Measurements from ENCODE around the gene C17orf67.
A peak's percentile ranks its signal among the peaks of the same experiment; 100 is the strongest.

The C17orf67 gene

GRCh38 chr17:56782338-56782737 lies 51.4 kb downstream of the C17orf67 start:
- no peak overlapping the region for H3K27ac Mint-ChIP-seq
- TF ChIP-seq, protein P1, sequence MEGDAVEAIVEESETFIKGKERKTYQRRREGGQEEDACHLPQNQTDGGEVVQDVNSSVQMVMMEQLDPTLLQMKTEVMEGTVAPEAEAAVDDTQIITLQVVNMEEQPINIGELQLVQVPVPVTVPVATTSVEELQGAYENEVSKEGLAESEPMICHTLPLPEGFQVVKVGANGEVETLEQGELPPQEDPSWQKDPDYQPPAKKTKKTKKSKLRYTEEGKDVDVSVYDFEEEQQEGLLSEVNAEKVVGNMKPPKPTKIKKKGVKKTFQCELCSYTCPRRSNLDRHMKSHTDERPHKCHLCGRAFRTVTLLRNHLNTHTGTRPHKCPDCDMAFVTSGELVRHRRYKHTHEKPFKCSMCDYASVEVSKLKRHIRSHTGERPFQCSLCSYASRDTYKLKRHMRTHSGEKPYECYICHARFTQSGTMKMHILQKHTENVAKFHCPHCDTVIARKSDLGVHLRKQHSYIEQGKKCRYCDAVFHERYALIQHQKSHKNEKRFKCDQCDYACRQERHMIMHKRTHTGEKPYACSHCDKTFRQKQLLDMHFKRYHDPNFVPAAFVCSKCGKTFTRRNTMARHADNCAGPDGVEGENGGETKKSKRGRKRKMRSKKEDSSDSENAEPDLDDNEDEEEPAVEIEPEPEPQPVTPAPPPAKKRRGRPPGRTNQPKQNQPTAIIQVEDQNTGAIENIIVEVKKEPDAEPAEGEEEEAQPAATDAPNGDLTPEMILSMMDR (IDR thresholded peaks at IDR 0.05; ENCODE audit: unreplicated experiment in 3 of 3) = no peak
- peaks cover 3% of the 10 kb centered on the region for H3K9me3 Mint-ChIP-seq
- no peak overlapping the region for H3K4me3 Mint-ChIP-seq
- peaks cover 14% of the 10 kb centered on the region for H3K4me1 Mint-ChIP-seq
- peaks cover 66% of the 10 kb centered on the region for H3K27me3 Mint-ChIP-seq (ENCODE audit: low read depth)
- H3K36me3 Mint-ChIP-seq (ENCODE audit: low read depth) = no peaks in the 10 kb centered on the region

- Mint-ChIP-seq H3K36me3 (ENCODE audit: low read depth) (no peaks in the 10 kb centered on the region), H3K27ac (no peak overlapping the region), H3K27me3 (ENCODE audit: low read depth) (peaks cover 70% of the 10 kb centered on the region), H3K4me3 (no peak overlapping the region), H3K4me1 (peaks cover 14% of the 10 kb centered on the region), H3K9me3 (peaks cover 3% of the 10 kb centered on the region)
- TF ChIP-seq, protein P1 (IDR thresholded peaks at IDR 0.05; ENCODE audit: unreplicated experiment in 3 of 3) = no peak
Observed at GRCh38 chr17:56781906-56782305, 51.8 kb downstream of the C17orf67 start.

DNA sequence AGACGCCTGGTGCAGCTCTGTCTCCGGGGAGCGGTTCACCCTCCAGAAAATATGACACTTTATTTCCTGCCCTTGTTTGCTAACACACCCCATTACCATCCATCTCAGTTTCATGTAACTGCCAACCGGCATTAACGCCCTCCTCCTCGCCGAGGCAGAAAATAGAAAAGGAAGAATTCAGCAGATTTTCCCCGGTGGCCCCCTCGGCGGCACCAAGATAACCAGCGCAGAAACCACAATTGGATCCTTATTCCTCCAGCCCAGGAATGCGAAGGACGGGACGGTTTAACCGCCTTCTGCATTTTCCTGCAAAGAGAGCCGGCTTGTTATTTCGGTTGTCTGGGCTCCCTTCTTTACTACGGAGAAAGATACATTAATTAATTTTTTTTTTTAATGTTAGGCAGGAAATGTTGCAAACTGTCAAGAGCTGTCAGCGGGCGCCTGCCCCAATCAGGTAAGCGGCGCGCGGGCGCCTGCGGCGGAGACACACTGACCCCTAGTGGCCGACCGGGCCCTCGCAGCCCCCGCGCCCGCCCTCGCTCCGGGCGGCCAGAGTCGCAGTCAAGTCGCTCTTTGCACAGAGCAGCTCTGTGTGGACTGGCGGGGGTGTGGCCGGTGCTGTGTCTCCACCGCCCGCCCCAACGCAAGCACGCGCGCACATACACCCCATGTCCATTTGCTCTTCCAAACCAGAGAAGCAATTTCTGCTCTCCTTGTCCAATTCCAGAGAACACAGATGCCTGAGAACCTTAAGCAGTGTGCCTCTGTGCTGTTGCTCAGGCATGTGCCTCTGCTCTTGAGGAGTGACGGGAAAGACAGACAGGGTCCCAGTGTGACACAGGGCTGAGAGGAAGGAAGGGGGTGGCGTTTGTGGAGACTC lies 53.6 kb downstream of the C17orf67 start:
- H3K9me3 Mint-ChIP-seq = peaks cover 3% of the 10 kb centered on the region
- H3K27me3 Mint-ChIP-seq (ENCODE audit: low read depth) = peaks cover 64% of the 10 kb centered on the region
- TF ChIP-seq, protein P1 (IDR thresholded peaks at IDR 0.05; ENCODE audit: unreplicated experiment in 3 of 3) = peak; percentile 98 to 100 (median 100)
- H3K4me1 Mint-ChIP-seq = peaks cover 12% of the 10 kb centered on the region
- H3K36me3 Mint-ChIP-seq (ENCODE audit: low read depth) = no peaks in the 10 kb centered on the region
- peak overlapping the region; percentile 77 to 83 (median 81) for H3K4me3 Mint-ChIP-seq
- no peak overlapping the region for H3K27ac Mint-ChIP-seq

DNA sequence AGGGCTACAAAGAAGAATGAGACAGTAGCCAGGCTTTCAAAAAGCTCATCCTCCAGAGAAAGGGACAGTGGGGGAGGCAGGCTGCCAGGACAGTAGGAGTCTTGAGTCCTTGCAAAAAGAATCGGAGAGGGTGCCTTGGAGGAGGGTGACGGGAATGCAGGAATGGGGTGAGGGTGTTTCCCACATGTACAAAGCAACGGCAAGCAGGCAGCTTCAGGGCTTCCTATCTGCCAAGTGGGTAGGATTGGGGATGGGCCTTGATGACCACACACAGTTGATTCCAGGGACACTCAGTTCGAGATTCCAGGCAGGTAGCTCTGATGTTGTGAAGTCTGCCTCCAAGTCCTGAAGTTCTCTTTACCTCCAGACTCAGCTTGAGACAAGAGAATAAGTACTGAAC lies 54.4 kb downstream of the C17orf67 start:
- Mint-ChIP-seq H3K27ac (no peak overlapping the region), H3K4me1 (peaks cover 9% of the 10 kb centered on the region), H3K9me3 (peaks cover 3% of the 10 kb centered on the region), H3K27me3 (ENCODE audit: low read depth) (peaks cover 64% of the 10 kb centered on the region), H3K36me3 (ENCODE audit: low read depth) (no peaks in the 10 kb centered on the region), H3K4me3 (peak overlapping the region; percentile 77 to 83 (median 81))
- TF ChIP-seq, protein P1 (IDR thresholded peaks at IDR 0.05; ENCODE audit: unreplicated experiment in 3 of 3) = no peak

- Mint-ChIP-seq H3K4me3 (peak overlapping the region in 2 of 3 experiments; percentile 35 to 83), H3K4me1 (peaks cover 9% of the 10 kb centered on the region), H3K9me3 (peaks cover 1% of the 10 kb centered on the region), H3K27me3 (ENCODE audit: low read depth) (peaks cover 64% of the 10 kb centered on the region), H3K27ac (no peak overlapping the region), H3K36me3 (ENCODE audit: low read depth) (no peaks in the 10 kb centered on the region)
- TF ChIP-seq, protein P1 (IDR thresholded peaks at IDR 0.05; ENCODE audit: unreplicated experiment in 3 of 3) = no peak
Observed at GRCh38 chr17:56778898-56779297, 54.8 kb downstream of the C17orf67 start.

DNA sequence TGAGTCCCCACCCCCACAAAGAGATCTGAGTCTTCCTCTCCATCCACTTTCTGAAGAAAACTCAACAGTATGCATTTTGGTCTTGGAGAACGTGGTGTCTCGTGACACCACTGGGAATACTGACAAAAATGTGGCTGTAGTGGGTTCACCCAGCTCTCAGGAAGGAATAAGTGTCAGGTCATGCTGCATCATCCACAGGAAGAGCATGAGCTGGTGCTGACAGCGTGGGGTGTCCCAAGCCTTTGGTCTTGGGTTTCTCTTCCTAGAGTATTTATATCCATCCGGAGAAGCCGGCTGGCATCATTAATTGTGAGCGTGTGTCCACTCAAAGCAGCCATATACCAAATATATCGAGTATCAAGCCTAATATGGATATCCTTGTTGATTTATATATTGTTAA lies 55.9 kb downstream of the C17orf67 start:
- Mint-ChIP-seq H3K9me3 (no peaks in the 10 kb centered on the region), H3K27ac (no peak overlapping the region), H3K36me3 (ENCODE audit: low read depth) (no peaks in the 10 kb centered on the region), H3K27me3 (ENCODE audit: low read depth) (peaks cover 61% of the 10 kb centered on the region), H3K4me1 (peaks cover 9% of the 10 kb centered on the region), H3K4me3 (no peak overlapping the region)
- TF ChIP-seq, protein P1 (IDR thresholded peaks at IDR 0.05; ENCODE audit: unreplicated experiment in 3 of 3) = no peak
